Activated T-cell treated with anti-CD3 and anti-CD28 coated beads for 4 hours (primary cell): ENCODE measurements around the gene COPRS.
"Not testable (repeated sequence)": the region's sequence is repeated elsewhere in the genome, so short reads cannot be mapped to it uniquely, and the experiment has no call there.

Experiments
- DNase-seq: peaks from one replicate; pipeline ENCODE4 v3.0.0-alpha.2; 2020

Gene COPRS

GRCh38 chr17:31843070-31843745, 15.8 kb downstream of the COPRS start:
- DNase-seq = no peak

GRCh38 chr17:31842195-31843069, 16.6 kb downstream of the COPRS start:
- DNase-seq = peak; percentile 56

DNA sequence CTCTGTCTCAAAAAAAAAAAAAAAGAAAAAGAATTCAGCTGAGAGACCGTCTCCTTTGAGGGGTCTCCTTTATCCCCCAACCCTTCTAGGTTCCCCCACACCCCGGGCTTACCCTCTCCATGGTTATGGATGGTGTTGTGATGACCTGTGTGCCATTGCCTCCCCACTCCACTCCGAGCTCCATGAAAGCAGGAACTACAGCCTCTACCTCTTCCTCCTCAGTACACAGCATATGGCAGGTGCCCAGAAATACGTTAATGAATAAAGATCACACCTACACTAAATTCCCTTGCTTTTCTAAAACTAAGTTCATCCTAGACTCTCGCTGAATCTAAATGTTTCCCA, 17.2 kb downstream of the COPRS start:
- no peak for DNase-seq

DNA sequence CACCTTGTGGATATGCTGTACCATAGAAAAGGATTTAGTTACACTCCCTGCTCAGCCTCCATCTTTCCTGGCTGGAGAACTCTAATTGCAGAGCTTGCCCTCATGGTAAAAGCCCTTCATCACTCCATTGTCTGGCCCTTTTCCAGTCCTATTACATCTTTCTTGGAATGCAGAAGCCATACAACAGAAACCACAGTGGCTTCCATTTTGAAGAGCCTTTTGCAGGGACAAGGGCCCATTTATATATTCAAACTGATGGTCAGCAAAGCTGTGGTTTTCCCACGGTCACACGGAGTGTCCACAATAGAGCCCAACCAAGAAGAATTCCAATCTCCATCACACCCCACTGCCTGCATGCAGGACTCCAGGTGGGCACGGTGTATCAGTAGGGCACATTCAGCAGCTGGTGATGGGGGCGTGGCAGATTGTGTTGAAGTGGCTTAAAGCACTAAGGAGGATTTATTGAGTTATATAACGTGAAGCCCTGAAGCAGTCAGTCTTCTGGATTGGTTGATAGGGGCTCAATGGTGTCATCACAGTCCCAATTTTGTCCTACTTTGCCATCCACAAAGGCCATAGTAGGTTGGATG, 20.3 kb downstream of the COPRS start:
- DNase-seq = no peak

DNA sequence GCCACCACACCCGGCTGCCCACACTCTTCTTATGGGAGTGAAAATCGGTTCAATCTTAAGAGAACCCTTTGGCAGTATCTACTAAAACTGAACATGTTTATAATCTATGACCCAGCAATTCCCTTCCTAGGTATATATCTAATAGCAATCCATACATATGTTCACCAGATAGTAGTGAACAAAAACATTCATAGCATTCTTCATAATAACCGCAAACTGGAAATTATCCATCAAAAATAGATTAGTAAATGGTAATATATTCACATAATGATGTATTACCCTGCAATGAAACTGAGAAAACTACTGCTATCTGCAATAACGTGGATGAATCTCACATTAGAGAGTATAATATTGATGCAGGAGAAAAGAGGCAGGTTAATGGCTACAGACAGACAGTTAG, 23.1 kb downstream of the COPRS start:
- DNase-seq = no peak

- no peak for DNase-seq
These were observed 24.6 kb downstream of the COPRS start for GRCh38 chr17:31834448-31834847.

DNA sequence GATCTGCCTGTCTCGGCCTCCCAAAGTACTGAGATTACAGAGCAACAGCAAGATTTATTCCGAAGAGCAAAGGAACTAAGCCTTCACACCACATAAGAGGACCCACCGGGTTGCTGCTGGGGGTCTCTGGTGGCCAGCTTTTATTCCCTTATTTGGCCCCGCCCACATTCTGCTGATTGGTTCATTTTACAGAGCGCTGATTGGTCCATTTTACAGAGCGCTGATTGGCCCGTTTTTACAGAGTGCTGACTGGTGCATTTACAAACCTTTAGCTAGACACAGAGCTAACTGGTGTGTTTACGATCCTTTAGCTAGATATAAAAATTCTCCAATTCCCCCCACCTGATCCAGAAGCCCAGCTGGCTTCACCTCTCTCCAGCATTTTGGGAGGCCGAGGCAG, 26.3 kb downstream of the COPRS start:
- DNase-seq = no peak

- DNase-seq = no peak
These were observed 27.8 kb downstream of the COPRS start for GRCh38 chr17:31830971-31831858.

DNA sequence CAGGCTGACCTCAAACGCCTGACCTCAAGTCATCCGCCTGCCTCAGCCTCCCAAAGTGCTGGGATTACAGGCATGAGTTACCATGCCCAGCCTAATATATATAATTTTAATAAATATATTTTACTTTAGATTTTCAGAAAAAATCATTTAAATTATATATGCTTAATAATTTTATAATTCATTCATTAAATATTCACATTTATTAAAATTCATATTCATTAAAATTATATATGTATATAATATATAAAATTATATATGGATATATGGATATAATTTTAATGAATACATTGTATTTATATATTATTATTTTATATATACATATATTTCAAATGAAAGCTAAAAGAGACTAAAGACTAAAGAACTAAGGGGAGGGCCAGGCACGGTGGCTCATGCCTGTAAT, 29.4 kb downstream of the COPRS start:
- no peak for DNase-seq

DNA sequence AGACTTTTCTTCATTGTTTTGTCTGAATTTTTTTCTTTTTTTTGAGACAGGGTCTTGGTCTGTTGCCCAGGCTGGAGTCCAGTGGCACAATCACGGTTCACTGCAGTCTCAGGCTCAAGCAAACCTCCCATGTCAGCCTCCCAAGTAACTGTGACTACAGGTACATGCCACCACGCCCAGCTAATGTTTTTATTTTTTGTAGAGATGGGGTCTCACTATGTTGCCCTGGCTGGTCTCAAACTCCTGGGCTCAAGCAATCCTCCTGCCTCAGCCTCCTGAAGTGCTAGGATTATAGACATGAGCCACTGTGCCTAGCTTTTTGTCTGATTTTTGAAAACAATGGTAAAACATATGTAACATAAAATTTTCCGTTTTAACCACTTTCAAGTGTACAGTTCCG, 30.1 kb downstream of the COPRS start:
- not testable (repeated sequence) for DNase-seq

DNA sequence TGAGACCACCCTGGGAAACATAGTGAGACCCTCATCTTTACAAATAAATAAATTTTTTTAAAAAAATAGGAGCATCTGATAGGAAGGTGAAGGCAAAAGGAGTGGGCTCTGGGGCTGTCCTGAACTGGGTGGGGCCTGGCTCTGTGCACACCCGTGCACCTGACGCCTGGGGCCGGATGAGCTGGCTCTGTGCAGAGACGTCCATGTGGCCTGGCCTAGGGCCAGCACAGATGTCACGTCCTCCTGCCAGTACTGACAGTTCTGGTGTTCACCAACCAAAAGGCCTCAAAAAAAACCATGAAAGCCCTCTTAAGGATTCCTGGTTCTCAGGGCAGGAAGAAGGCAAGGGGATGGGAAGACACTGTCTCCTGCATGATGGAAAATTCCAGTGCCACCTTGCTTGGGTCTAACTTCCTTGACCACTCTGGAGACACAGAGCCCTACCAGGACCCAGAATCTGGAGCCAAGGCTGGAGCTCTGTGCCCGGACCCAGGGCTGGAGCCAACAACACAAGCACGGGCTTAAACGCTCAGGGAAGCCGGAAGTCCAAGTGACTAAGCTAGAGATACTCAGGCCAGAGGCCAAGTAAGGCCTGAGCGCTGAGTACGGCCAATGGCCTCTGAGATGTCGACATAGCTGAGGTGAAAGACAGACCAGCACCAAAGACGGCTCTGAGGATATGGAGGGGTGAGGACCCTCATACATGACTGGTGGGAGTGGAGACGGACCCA, 32.9 kb downstream of the COPRS start:
- DNase-seq = no peak

GRCh38 chr17:31824766-31825360, 34.2 kb downstream of the COPRS start:
- DNase-seq = no peak

GRCh38 chr17:31823014-31823413, 36.0 kb downstream of the COPRS start:
- DNase-seq = no peak

GRCh38 chr17:31820691-31821435, 38.2 kb downstream of the COPRS start:
- DNase-seq = no peak

- DNase-seq = no peak
These were observed 39.5 kb downstream of the COPRS start for GRCh38 chr17:31819578-31819977.

DNA sequence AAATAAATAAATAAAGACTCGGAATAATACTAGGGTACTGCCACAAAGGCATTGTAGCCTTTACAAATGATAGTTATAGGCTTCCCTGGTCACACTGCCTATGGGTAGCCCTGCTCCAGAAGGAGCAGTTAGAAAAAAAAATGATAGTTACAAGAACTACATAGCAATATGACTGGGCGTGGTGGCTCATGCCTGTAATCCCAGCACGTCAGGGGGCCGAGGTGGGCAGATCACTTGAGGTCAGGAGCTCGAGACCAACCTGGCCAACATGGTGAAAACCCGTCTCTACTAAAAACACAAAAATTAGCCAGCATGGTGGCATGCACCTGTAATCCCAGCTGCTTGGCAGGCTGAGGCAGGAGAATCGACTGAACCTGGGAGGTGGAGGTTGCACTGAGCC, 40.2 kb downstream of the COPRS start:
- DNase-seq = not testable (repeated sequence)

DNA sequence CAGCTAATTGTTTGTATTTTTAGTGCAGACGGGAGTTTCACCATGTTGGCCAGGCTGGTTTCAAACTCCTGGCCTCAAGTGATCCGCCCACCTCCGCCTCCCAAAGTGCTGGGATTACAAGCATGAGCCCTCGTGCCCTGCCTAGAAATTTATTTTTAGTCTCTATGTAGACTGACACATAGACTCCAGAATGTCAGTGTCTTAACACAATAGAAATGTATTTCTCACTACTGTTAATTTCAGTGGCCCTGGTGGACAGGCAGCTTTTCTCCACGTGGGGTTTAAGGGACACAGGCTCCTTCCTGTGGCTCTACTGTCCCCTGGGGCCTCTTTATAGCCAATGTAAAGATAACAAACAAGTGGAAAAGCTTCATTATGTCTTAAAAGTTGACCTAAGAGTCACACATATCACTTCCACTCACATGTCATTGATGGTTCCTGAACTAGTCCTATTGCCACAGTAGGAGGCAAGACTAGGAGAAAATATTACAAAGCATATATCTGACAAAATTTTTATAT, 43.8 kb downstream of the COPRS start:
- no peak for DNase-seq

- no peak for DNase-seq
These were observed 47.9 kb downstream of the COPRS start for GRCh38 chr17:31811101-31811500.

DNA sequence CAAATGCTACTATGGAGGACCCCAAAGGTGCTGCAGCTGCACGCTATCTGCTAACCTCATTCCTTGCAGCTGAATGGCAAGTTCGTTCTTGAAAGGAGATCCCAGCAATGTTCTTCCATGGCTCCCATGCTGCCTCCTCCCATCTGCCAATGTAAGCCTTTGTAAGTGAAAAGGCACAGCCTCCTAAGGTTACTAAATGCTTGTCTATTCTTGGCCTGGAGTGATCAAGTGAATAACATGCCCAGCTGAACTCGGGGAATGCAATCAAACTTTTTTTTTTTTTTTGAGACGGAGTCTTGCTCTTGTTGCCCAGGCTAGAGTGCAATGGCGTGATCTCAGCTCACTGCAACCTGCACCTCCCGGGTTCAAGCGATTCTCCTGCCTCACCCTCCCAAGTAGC, 49.2 kb downstream of the COPRS start:
- not testable (repeated sequence) for DNase-seq

DNA sequence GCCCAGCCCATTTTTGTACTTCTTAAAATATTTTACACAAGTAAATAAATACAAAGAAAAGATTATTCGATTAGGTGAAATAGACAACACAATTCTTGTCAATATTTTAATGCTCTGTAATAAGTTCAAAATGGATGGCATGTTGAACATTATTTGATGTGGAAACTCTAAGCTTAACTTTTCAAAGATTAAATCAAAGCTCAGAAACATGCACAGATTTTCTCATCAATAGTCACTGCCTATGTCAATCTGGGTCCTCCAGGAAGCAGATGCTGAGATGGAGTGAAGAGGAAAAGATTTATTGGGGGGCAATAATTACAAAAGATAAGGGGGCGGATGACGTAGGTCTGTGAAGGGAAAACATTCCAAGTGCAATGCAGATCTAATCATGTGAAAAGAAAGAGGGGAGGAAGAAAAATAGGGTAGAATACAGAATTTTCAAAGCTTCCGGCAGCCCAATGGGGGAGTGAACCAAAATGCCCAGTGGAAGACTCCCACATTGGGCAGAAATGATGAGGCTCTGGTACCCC, 50.5 kb downstream of the COPRS start:
- DNase-seq = no peak

GRCh38 chr17:31807846-31808245, 51.2 kb downstream of the COPRS start:
- no peak for DNase-seq
